RCC 7860 (cell line): ENCODE results near the gene DLEC1.
"Not testable (repeated sequence)": the region's sequence is repeated elsewhere in the genome, so short reads cannot be mapped to it uniquely, and the experiment has no call there.

ENCODE experiments used
- DNase-seq: peaks from one replicate; pipeline ENCODE4 v3.0.0-alpha.2; 2015; ENCODE audit warnings: low spot score
- FAIRE-seq: peaks from 2 replicates; lab custom pipeline; 2012; peaks lifted over from hg19 to GRCh38; lab: Jason Lieb, UNC

DLEC1 gene

DNA sequence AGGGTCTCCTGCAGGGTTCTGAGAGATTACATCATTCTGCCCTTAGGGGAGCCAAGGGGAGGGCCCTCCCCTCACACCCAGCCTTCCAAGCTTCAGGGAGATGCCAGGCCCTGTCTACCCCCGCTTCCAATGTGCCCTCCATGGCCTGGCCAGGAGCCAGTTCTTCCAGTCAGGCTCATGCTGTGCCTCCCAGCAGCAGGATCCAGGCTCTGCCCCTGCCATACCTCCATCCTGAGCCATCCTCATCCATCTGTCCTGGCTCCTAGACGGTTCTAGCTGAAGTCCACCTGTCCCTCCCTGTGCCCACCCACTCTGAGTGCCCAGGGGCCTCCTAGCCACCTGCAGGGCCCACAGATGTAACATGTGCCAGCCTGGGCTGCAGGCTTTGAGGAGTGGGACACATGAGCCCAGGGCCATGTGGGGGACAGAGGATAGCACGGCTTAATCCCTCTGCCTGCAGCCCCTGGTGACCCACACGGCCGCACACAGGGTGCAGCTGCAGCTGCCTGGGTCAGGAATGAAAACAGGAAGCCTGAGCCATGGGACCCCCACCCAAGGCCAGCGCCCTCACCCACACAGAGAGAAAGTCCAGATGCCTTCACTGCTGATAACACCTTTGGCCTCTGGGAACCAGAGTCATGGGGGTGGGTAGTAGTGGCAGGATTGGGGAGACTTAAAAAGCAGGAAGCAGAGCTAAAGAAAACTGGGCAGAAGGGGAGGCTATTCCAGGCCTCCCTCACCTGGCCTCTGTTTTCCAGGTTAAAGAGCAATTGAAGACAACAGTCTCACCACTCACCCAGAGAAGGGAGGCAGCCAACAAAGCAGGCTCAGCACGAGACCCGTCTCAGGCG lies 21.3 kb upstream of the DLEC1 start:
- FAIRE-seq (no peak), DNase-seq (no peak)

DNA sequence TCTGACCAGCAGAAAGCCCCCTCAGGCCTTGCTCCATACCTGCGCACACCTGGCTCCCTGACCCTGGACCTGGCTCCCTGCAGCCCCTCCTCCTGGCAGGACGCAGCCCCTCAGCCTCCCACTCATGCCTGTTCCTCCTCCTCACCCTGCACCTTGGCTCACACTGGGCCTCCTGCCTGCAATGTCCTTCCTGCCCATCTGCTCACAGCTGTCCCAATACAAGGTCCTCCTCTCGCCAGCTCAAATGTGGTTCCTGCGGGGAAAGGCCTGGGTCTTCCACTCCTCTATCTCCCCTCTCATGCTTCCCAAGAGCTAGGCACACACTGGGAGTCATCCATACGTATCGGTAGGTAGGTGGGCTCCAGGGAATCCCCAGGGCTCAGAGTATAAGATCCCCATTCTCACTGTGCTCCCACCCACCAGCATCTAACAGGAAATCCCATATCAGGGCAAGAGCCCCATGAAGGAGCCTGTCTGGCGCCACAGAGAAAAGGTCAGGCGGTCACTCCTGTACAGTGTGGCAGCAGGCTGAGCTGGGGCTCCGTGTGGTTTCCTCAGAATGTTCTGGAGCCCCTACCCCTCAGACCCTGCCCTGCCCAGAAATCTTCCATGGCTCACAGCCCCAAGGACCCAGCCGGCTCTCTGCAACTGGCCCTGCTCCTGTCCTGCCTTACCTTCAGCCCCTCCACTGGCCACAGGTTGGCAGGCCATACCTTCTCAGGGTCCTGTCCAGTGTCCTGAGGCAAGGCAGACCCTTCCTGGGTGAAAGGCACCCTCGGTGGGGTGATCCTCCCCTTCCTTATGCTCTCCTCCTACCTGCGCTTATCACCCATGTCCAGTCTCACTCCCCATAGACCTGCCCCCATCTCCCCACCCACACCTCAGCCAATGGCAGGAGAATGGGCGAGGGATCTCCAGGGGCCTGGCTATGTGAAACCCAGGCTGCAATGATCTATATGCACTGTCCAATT lies 20.4 kb upstream of the DLEC1 start:
- FAIRE-seq, result no peak
- no peak for DNase-seq

DNA sequence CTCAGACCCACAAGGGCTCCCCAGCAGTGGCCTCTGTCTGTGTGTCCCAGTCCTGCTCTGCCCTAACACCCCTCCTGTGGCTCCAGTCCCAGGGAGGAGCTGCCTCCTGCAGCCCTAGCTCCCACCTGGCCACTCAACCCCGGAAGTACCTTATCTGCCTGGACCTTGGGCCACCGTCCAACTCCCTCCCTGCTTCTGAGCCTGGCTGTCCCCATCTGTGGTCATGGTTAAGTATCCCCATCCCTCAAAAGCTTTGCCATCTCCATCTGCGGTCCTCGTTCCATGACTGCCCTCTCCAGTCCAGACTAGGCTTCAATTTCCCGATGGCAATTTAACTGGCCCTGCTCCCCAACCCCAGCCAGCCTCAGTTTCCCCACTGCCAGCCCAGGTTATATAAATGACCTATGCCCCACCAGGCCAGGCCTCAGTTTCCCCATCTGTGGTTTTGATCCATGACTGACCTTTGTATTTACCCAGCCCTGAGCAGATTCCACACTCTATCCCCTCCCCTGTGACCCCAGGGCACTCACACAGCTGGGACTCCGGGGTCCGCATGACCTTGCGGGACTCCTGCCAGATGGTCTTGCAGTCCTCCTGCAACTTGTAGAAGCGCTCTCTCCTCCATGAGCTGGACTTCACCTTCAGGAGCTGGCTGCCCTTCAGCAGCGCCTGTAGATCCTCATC lies 19.2 kb upstream of the DLEC1 start:
- FAIRE-seq (no peak), DNase-seq (no peak)

DNA sequence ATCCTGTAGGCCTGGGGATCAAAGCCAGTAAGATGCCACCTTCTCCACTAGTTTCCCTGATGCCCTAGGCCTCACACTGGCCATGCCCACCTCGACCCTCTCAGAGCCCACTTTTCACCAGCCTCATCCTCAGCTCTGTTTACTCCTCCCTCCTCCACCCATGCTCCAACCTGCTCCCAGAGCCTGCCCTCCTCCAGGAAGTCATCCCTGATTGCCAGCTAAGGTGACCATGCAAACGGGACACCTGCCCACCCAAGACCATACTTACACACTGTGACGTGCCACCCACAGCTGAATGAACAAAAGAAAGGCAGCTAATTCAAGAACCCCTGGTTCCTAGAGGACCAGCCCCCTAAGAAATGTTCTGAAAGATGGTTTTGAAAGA lies 18.7 kb upstream of the DLEC1 start:
- FAIRE-seq (no peak), DNase-seq (no peak)

DNA sequence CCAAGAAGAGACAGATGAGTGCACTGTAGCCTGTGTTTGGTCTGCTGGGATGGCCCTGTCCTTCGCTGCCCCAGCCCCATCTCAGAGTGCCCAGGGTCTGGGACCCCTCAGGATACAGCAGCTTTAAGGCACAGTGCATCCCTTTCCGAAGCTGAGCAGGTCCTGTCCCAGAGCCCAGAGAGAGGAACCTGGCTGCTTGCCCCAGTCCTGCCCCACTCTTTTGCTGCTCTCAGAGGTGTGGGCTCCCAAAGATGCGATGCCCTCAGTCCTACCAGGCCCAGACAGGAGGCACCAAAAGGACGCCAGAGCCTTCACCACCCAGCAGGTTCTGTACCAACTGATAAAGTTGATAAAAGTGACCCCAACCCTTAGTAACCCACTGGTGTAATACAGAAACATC lies 17.8 kb upstream of the DLEC1 start:
- FAIRE-seq, result no peak

DNA sequence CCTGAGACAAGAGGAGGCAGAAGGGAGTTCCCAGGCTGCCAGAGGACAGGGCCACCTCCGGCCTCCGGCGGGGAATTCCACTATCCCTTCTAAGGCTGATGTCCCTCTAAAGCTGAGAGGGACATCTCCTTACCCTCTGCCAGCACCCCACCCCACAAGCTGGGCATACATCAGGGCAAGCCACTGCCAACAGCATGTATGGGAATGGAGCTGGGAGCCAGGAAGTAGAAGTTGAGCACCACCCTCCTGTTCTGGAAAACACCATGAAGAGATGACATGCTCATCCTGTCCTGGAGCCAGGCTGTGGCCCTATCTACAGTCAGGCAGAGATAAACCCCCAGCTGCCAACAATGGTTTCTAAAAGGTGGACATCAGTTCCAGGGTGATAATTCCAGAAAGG lies 16.7 kb upstream of the DLEC1 start:
- no peak for FAIRE-seq

More for the DNA sequence above, 17.8 kb upstream of the DLEC1 start:
- no peak for DNase-seq

DNA sequence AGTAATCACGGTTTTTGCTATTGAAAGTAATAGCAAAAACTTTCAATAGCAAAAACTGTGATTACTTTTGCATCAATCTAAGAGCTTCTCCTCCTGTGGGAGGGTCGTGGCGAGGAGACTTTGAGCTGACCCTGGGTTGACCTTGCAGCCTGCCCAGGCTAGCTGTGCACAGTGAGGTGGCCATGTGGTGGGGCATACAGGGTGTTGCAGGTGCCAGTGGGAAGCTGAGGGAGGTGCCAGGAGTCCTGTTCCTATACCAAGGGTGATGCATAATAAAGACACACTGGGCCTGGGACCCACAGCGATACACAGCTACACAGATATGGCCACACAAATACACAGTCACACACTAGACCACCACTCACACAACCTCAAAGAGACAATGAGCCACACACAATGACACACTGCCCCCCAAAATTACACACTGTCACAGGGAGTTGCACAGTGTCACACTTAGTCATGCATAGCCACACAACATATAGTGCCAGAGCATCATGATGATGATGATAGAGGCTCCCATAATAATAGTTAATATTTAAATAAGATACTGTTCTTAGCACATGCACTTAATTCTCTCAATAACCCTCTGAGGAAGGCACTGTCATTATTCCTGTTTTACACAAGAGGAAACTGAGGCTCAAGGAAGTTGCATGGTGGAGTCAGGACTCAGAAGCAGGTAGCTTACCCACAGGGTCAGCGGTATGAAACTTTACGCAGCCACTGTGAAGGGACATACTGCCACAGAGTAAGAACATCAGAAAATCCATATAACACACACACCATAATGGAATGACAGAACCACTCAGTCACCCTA lies 15.9 kb upstream of the DLEC1 start:
- FAIRE-seq (no peak), DNase-seq (no peak)

More for the DNA sequence above, 16.7 kb upstream of the DLEC1 start:
- no peak for DNase-seq

DNA sequence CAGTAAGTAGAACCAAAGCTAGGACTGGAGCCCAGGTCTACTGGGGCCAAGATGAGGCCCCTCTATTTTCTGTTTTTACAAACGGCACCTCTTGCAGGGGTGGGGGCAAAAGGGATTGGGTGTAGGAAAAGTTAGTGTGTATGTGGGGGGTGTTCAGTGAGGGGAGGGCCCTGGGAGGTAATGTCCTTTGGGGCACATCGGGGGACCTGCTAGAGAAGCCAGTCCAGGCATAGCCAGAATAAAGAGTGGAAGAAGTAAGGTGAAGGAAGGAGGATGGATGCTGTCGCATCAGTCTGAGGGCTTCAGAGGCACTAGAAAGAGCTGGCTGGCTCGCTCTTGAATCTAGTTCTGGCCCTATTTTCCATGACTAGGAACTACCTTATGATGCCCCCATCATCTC lies 12.2 kb upstream of the DLEC1 start:
- no peak for FAIRE-seq
- no peak for DNase-seq

DNA sequence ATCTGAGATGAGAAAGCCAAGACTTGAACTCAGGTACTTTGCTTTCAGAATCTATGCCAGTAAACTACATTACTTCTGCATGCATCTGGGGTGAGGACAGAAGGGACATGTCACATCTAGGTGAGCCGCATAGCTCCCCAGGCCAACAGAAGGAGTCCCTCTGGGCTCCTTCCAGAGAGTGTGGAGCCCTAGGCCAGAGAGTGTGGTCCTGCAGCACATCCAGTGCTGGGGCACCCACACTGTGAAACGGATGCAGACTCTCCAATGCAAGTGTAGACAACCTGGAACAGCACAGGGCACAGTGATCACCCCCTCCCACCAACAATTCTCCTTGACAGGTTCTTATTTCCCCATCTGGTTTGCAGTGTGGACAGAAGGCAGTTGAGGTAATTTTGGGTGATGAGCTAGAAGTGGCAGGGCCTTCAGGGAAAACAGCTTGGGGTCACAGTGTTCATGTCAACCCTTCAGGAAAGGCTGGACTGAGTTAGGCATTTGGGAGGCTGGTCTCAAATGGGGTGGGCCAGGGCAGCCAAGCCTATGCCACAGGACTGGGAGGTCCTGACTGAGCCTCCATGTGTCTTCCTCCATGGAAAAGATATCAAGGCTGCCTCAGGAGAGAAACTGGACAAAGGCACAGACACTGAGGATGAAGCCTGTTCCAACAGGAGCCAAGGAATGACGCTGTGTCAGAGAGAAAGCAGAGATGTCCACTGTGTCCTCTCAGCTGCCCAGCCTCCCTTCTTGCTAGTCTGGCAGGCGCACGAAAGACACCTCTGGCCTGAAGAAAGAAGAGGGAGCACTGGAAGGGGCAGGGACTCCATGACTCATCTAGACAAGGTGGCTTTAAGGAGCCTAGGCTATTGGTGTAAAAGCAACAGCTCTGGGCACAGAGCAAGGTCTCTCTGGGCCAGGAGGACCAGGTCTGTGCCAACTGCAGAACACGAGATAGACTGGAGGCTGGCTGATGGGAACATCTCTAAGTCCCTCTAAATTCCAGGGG lies 11.2 kb upstream of the DLEC1 start:
- no peak for FAIRE-seq
- DNase-seq, result no peak

DNA sequence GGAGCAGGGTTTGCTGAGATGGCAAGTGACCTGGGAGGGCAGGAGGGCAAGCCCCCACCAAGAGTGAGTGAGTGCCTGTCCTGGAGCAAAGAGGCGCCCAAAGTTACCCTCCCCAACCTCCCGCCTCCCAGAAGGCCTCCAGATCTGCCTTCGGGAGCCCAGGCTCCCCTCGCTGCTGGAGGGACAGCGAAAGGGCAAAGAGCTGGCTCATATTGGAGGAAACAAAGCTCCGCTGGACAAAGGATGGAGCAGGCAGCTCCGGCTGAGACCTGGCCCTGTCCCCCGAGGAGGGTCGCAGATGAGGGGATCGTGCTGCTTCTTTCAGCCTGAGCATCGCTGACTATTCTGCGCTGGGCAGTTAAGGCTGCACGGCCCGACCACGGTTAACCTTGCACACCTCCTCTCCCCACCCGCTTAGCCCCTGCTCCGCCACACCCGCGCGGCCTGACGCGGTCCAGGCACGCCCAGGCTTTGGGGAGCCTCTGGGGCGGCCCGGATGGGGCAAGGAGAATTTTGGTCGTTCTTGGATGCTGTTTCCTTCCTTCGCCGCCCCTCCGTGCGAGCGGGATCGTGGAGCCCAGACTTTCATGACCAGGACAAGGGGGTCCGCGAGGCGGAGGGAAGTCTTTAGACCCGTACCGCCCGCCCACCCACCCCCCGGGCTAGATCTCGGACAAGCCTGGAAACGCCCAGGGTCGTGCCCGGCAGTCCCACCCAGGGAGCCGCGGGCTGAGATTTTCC lies 10.2 kb upstream of the DLEC1 start:
- FAIRE-seq, result no peak
- DNase-seq, result no peak

DNA sequence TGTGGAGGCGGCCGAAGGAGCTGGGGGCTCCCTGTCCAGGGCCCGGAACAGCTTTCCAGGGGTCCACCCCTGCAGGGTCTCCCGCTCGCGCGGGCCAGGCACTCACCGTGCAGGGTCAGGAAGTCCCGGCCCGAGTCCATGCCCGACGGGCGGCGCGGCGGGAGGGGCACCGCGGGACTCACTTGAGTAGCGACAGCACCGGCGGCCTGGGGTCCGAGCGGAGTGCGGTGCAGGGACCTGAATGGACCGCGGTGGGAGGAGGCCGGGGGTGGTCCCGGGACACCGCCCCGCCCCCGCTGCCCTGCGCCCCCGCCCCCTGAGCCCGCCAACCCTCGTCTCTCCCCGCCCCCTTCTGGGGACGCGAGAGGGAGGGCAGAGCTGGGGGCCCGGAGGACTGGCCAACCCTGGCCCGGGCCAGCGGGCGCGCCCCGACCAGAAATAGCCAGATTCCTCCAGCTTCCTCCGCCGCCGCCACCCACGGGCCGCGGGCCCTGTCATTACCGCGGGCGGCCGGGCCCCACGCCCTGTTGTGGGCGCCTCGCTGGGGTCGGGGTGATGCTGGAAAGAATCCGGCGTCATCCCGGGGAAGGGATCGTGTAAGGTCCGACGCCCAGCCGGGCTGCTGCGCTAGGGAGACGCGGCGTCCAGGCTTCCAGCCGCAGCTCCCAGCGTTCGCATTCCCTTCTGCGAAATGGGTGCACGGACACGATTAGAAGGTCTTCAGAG lies 9.4 kb upstream of the DLEC1 start, which contains the start of gene PLCD1:
PLCD1 (minus strand) TSS at position 243 of the 726 bp plus-strand sequence; CDS start at position 140, 103 bp downstream.
- no peak for FAIRE-seq
- DNase-seq, result no peak

DNA sequence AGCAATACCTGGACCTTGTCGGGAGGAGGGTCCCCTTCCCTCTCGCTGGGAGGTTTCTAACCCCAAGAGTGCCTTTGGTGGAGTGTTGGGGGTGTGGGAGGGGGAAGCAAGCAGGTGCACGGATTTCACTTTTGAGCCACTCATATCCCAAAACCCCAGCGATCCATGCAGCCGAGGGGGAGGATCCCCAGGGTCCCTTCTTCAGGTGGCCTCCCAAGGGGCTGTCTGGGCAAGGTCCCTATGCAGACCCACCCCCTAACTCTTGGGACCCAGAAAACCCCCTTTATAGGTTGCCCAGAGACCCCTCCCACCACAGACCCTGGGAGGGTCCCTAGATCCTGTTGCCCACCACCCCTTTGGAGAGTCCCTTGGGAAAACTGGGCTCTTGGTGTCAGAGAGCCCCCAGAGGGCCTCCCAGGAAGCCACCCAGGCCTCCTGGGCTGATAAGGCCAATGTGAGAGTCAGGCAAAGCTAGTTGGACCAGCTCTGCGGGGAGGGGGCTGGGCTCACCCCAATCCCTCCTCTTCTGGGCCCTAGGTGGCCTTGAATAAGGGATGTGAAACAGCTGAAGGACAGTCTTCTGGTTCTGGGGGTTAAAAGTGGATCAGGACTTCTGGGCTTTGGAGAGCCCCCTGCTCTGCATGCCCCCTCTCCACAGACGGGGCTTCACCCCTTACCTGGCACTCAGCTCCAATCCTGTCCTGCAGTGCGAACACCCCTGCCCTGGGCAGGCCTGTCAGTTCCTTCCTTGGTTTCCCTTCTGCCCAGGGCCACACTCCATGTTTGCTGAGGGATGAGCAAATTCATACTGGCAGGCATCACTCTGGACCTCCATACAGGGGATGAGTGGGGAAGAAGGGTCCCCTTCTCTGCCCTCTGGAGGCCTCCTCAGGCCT lies 8.6 kb upstream of the DLEC1 start:
- FAIRE-seq (no peak), DNase-seq (no peak)

DNA sequence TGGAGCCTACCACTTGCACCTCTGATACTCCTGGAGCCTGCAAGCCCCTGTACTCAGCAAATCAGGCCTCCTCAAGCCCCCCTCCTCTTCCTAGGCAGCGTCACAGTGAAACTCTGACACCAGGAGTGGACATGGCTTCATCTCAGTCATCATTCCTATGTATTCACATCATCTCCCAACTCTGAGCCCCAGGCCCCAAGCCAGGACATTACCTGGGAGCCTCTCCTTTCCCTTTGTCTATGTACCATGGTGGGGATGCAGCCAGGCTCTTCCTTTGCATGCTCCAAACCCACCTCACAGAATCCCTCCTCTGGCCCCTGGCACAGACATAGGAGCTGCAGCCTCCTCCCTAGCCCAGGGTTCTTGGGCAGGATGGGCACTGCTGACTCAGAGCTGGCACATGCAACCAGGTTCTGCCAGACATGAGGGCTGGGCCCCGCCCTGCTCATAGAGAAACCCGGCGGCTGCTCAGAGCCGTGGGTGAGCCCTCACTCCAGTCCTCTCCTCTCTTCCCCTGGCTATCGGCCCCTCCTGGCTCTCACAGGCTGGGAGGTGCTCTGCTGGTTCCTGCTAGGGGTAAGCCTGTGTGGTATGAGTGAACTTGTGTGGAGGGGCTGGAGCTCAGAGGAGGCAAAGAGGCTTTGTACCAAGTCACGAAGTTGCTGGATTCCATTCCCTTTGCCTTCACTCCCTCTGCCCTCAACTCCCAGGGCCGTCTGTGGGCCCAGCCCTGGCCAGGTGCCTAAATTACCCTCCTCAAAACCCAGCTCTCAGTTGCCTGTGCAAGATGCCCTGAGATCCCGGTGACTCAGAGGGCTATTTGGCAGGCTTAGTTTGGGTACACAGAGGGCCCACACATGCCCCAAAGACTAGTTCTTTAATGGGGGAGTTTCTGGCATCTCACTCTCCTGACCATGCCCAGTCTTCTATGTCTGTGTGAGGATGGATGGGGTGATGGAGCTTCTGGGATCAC lies 7.7 kb upstream of the DLEC1 start:
- DNase-seq, result peak; percentile 48
- no peak for FAIRE-seq

DNA sequence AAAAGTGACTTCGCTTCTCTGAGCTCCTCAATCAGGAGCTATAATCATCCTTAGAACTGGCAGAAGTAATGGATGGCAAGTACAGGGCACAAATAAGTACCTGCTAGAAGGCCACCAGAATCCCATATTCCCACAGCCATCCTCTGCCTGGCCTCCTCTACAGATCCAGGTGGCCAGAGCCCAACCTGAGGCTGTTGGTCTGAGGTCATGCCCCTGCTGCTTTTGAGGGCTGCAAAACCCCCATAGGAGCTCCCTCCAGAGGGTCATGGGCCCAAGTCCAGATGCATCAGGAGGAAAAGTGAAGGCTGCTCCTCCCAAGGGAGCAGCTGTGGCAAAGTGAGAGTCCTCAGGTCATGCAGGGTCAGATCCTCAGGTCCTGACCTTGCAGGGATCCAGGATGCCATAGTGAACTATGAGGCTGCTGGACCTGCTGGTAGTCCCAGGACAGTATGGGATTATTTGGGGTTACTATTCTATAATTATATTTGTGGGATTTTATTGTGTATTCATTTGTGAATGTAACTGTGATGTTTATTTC lies 6.6 kb upstream of the DLEC1 start:
- DNase-seq (no peak), FAIRE-seq (no peak)

DNA sequence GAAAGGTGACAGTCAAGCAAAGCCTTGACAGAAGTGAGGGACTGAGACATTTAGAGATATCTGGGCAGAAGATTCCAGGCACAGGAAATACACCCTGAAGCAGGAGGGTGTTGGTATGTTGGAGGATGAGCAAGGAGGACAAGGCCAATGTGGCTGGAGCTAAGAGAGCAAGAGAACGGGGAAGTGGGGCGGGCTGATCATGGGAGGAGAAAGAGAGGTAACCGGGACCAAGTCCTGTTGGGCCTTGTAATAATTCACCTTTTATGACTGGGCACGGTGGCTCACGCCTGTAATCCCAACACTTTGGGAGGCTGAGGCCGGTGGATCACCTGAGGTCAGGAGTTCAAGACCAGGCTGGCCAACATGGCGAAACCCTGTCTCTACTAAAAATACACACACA lies 5.4 kb upstream of the DLEC1 start:
- not testable (repeated sequence) for DNase-seq, FAIRE-seq
